Peyer's patch (tissue), 4 donors: ENCODE data around the gene SCN3B.

Experiments used
- CTCF ChIP-seq, 6 experiments: fragments of 450-650 bp in 4 of 6; fragments of 200-600 bp in 2 of 6; sonication (generic) in 1 of 6; IDR thresholded peaks; one replicate each; pipeline ENCODE4 v1.5.1; 2017 to 2019; ENCODE audit warnings: antibody characterized with exemption in 6 of 6, mild to moderate bottlenecking in 3 of 6, moderate library complexity in 1 of 6
- POLR2A ChIP-seq, 2 donors: fragments of 450-650 bp; IDR thresholded peaks; one replicate each; pipeline ENCODE4 v1.5.1; 2017; ENCODE audit warnings: antibody characterized with exemption in 2 of 2, mild to moderate bottlenecking in 2 of 2, moderate library complexity in 2 of 2

- TF ChIP-seq CTCF (IDR thresholded peaks at IDR 0.05) (no peak), POLR2A (IDR thresholded peaks at IDR 0.05) (no peak)
Observed at GRCh38 chr11:123694551-123694950, 40.1 kb upstream of the SCN3B start.
